Choroid plexus epithelial cell (primary cell): ENCODE measurements around the gene EBF4.

Source experiments
- DNase-seq: peaks from one replicate; pipeline ENCODE4 v3.0.0-alpha.2; 2010; ENCODE audit warnings: low read depth
- H3K4me3 ChIP-seq: 2 replicates; pipeline ENCODE4 v1.5.1; 2011; ENCODE audit warnings: low read depth, mild to moderate bottlenecking, control low read depth, low read length, moderate library complexity
- CTCF ChIP-seq: conservative IDR thresholded peaks from 2 replicates; pipeline ENCODE4 v1.5.1; 2011; ENCODE audit warnings: low read depth, mild to moderate bottlenecking, control low read depth, inconsistent platforms, low read length, moderate library complexity

EBF4 gene

GRCh38 chr20:2701671-2702081 lies 9.1 kb downstream of the EBF4 start:
- H3K4me3 ChIP-seq: no peak overlapping the region
- TF ChIP-seq CTCF: no peak

GRCh38 chr20:2703716-2704475 lies 11.3 kb downstream of the EBF4 start:
- TF ChIP-seq CTCF: no peak
- no peak for DNase-seq
- H3K4me3 ChIP-seq: no peak overlapping the region

More at GRCh38 chr20:2701671-2702081, 9.1 kb downstream of the EBF4 start:
- no peak for DNase-seq

GRCh38 chr20:2705931-2706645 lies 13.5 kb downstream of the EBF4 start:
- no peak overlapping the region for H3K4me3 ChIP-seq
- TF ChIP-seq CTCF: no peak
- no peak for DNase-seq

GRCh38 chr20:2706688-2707352 lies 14.2 kb downstream of the EBF4 start:
- no peak overlapping the region for H3K4me3 ChIP-seq
- no peak for DNase-seq
- TF ChIP-seq CTCF: no peak

GRCh38 chr20:2707353-2708072 lies 14.9 kb downstream of the EBF4 start:
- no peak for TF ChIP-seq CTCF
- H3K4me3 ChIP-seq: no peak overlapping the region
- no peak for DNase-seq

GRCh38 chr20:2708073-2708415 lies 15.5 kb downstream of the EBF4 start:
- H3K4me3 ChIP-seq: no peak overlapping the region
- no peak for TF ChIP-seq CTCF
- DNase-seq: no peak
